ENCODE data around the gene PTPRA. TPM values are rescaled to one million over a fixed set of nuclear protein-coding genes. Genes with fewer than 3 reads are reported as not detected.

Gene PTPRA
- total RNA-seq, 1 donor from 2014 or later = 50.1 TPM

DNA sequence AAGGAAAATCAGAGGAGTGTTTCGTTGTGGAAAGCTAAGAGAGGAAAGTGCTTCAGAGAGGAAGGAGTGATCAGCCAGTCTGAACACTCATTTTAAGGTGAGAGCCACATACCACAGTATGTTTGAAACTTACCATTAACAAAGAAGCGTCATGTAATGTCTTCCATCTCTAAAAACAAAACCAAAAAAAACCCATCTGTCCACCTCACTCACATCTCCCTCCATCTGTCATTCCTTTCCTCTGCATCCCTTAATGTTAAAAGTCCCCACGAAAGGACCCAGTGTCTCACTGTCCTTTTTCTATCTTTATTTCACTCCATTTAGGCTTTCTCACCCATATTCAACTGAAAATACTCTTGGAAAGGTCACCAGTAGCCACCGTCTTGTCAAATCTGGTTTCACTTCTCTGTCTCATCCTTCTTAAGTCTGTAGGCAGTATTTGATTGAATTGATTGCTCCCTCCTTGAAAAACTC is 110.8 kb downstream of the PTPRA start:
- Mint-ChIP-seq H3K36me3 (ENCODE audit: low read depth, unreplicated experiment) (peaks cover 21% of the 10 kb centered on the region), H3K27ac (ENCODE audit: unreplicated experiment) (no peak overlapping the region), H3K4me3 (ENCODE audit: unreplicated experiment) (no peak overlapping the region), H3K4me1 (ENCODE audit: low read depth, unreplicated experiment) (peaks cover 6% of the 10 kb centered on the region), H3K27me3 (ENCODE audit: low read depth, unreplicated experiment) (no peaks in the 10 kb centered on the region), H3K9me3 (ENCODE audit: unreplicated experiment) (no peaks in the 10 kb centered on the region)
- Histone ChIP-seq H3K4me3 (ENCODE audit: insufficient read depth, low read depth, low read length) (no peak overlapping the region), H3K9me3 (ENCODE audit: insufficient read depth, low read depth, low read length) (no peaks in the 10 kb centered on the region), H3K4me2 (ENCODE audit: low read length) (no peak overlapping the region), H4K20me1 (ENCODE audit: insufficient read depth, low read length) (peaks cover 35% of the 10 kb centered on the region), H3K4me1 (ENCODE audit: insufficient read depth, low read length) (peaks cover 12% of the 10 kb centered on the region), H3K79me2 (ENCODE audit: insufficient read depth, low read length) (no peaks in the 10 kb centered on the region), H3K36me3 (ENCODE audit: insufficient read depth, low read length) (peaks cover 10% of the 10 kb centered on the region), H3K9ac (ENCODE audit: low read length) (no peak overlapping the region), H3K27ac (ENCODE audit: low read depth, low read length) (no peak overlapping the region), H3K27me3 (ENCODE audit: insufficient read depth, low read length) (no peaks in the 10 kb centered on the region), H2AFZ (ENCODE audit: low read depth, low read length) (no peak overlapping the region)
- no peak for FAIRE-seq
- TF ChIP-seq EZH2 (IDR thresholded peaks at IDR 0.05; ENCODE audit: insufficient read depth, low read length) (no peak), CTCF (IDR thresholded peaks at IDR 0.05; ENCODE audit: insufficient read depth, low read depth, low read length) (no peak)
- no peak for DNase-seq (ENCODE audit: low read depth)

GRCh38 chr20:2984956-2985661 is 111.8 kb downstream of the PTPRA start:
- H3K36me3 ChIP-seq (ENCODE audit: insufficient read depth, low read length) = peaks cover 13% of the 10 kb centered on the region
- Mint-ChIP-seq H3K27ac (ENCODE audit: unreplicated experiment) (no peak overlapping the region), H3K4me3 (ENCODE audit: unreplicated experiment) (no peak overlapping the region), H3K36me3 (ENCODE audit: low read depth, unreplicated experiment) (peaks cover 27% of the 10 kb centered on the region), H3K27me3 (ENCODE audit: low read depth, unreplicated experiment) (no peaks in the 10 kb centered on the region), H3K4me1 (ENCODE audit: low read depth, unreplicated experiment) (peaks cover 6% of the 10 kb centered on the region), H3K9me3 (ENCODE audit: unreplicated experiment) (no peaks in the 10 kb centered on the region)
- no peak overlapping the region for H3K4me3 ChIP-seq (ENCODE audit: insufficient read depth, low read depth, low read length)
- peaks cover 31% of the 10 kb centered on the region for H4K20me1 ChIP-seq (ENCODE audit: insufficient read depth, low read length)
- no peaks in the 10 kb centered on the region for H3K9me3 ChIP-seq (ENCODE audit: insufficient read depth, low read depth, low read length)
- peaks cover 12% of the 10 kb centered on the region for H3K4me1 ChIP-seq (ENCODE audit: insufficient read depth, low read length)
- no peaks in the 10 kb centered on the region for H3K27me3 ChIP-seq (ENCODE audit: insufficient read depth, low read length)
- H3K27ac ChIP-seq (ENCODE audit: low read depth, low read length) = no peak overlapping the region
- no peak overlapping the region for H2AFZ ChIP-seq (ENCODE audit: low read depth, low read length)
- no peak for TF ChIP-seq EZH2 (IDR thresholded peaks at IDR 0.05; ENCODE audit: insufficient read depth, low read length)
- TF ChIP-seq CTCF (IDR thresholded peaks at IDR 0.05; ENCODE audit: insufficient read depth, low read depth, low read length) = no peak
- H3K79me2 ChIP-seq (ENCODE audit: insufficient read depth, low read length) = no peaks in the 10 kb centered on the region
- H3K4me2 ChIP-seq (ENCODE audit: low read length) = peak overlapping the region; percentile 56
- FAIRE-seq = peak; percentile 67
- H3K9ac ChIP-seq (ENCODE audit: low read length) = no peak overlapping the region
- peak; percentile 66 for DNase-seq (ENCODE audit: low read depth)

DNA sequence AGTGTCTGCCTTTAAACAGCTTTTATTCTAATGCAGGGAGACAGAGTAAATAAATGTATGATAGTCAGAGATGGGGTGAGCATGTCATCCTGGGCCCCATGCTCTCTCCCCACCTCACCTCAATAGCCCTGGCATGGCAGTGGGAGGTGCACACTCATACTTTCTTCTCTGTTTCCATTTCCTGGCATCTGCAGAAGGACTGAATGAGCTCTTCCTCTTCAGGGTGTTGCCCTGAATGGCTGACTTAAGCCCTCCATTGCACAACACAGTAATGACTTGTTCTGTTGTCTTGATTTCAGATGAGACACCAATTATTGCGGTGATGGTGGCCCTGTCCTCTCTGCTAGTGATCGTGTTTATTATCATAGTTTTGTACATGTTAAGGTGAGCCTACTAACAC is 113.2 kb downstream of the PTPRA start:
- peaks cover 6% of the 10 kb centered on the region for H3K4me1 Mint-ChIP-seq (ENCODE audit: low read depth, unreplicated experiment)
- TF ChIP-seq EZH2 (IDR thresholded peaks at IDR 0.05; ENCODE audit: insufficient read depth, low read length) = no peak
- no peak for TF ChIP-seq CTCF (IDR thresholded peaks at IDR 0.05; ENCODE audit: insufficient read depth, low read depth, low read length)
- Histone ChIP-seq H3K79me2 (ENCODE audit: insufficient read depth, low read length) (no peaks in the 10 kb centered on the region), H3K27me3 (ENCODE audit: insufficient read depth, low read length) (no peaks in the 10 kb centered on the region), H3K4me2 (ENCODE audit: low read length) (no peak overlapping the region), H2AFZ (ENCODE audit: low read depth, low read length) (no peak overlapping the region), H3K27ac (ENCODE audit: low read depth, low read length) (no peak overlapping the region), H3K9ac (ENCODE audit: low read length) (no peak overlapping the region), H3K4me1 (ENCODE audit: insufficient read depth, low read length) (peaks cover 12% of the 10 kb centered on the region), H4K20me1 (ENCODE audit: insufficient read depth, low read length) (peaks cover 28% of the 10 kb centered on the region), H3K9me3 (ENCODE audit: insufficient read depth, low read depth, low read length) (no peaks in the 10 kb centered on the region), H3K36me3 (ENCODE audit: insufficient read depth, low read length) (peaks cover 15% of the 10 kb centered on the region), H3K4me3 (ENCODE audit: insufficient read depth, low read depth, low read length) (no peak overlapping the region)
- H3K36me3 Mint-ChIP-seq (ENCODE audit: low read depth, unreplicated experiment) = peaks cover 27% of the 10 kb centered on the region
- H3K27me3 Mint-ChIP-seq (ENCODE audit: low read depth, unreplicated experiment) = no peaks in the 10 kb centered on the region
- H3K4me3 Mint-ChIP-seq (ENCODE audit: unreplicated experiment) = no peak overlapping the region
- no peak for FAIRE-seq
- H3K9me3 Mint-ChIP-seq (ENCODE audit: unreplicated experiment) = no peaks in the 10 kb centered on the region
- DNase-seq (ENCODE audit: low read depth) = no peak
- H3K27ac Mint-ChIP-seq (ENCODE audit: unreplicated experiment) = no peak overlapping the region

Measured in astrocyte (in vitro differentiated cells and primary cell).